NCI-H345 (cell line): ENCODE measurements around the gene HNRNPR.

Experiments
- DNase-seq: peaks from one replicate; lab custom pipeline; 2025; lab: John Stamatoyannopoulos, UW

The HNRNPR gene

GRCh38 chr1:23369335-23370013, 25.4 kb upstream of the HNRNPR start, which contains the start of gene ZNF436:
TSS of gene ZNF436 (minus strand) at chr1:23369836. CDS start at chr1:23368005, 1,831 bp downstream.
- DNase-seq = peak; percentile 94

DNA sequence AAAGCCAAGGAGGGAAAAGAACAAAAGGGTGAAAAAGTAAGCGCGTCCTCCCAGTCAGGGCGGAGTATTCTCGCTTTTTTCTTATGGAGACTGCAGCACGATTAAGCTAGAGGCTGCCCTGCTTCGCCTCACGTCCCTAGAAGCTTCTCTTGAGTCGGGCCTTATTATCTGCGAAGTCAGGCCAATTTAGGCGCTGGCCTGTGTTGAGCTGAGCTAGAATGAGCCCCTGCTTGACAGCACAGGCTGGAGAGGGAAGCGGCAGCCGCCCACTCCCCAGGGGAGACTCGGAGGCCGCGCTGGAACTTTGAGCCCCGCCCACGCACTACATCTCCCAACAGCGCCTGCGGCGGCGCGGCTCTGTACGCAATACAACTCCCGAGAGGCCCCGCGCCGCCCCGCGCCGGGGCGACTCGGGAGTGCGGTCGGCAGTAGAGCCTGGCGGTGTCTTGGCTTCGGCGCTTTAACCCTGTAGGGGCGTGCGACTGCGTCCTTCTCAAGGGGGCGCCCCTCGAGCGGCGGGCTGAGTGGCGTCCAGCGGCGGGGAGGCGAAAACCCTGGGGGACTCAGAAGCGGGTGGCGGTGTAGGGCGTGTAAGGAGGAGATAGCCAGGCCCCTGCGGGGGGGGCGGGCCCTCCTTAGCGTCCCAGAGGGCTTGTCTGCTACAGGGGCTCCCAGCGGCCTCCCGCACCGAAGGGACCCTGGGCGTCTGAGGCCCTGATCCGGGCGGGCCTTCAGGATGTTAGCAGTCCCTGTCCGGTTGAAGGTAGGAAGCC, 24.7 kb upstream of the HNRNPR start:
- DNase-seq = peak; percentile 94

DNA sequence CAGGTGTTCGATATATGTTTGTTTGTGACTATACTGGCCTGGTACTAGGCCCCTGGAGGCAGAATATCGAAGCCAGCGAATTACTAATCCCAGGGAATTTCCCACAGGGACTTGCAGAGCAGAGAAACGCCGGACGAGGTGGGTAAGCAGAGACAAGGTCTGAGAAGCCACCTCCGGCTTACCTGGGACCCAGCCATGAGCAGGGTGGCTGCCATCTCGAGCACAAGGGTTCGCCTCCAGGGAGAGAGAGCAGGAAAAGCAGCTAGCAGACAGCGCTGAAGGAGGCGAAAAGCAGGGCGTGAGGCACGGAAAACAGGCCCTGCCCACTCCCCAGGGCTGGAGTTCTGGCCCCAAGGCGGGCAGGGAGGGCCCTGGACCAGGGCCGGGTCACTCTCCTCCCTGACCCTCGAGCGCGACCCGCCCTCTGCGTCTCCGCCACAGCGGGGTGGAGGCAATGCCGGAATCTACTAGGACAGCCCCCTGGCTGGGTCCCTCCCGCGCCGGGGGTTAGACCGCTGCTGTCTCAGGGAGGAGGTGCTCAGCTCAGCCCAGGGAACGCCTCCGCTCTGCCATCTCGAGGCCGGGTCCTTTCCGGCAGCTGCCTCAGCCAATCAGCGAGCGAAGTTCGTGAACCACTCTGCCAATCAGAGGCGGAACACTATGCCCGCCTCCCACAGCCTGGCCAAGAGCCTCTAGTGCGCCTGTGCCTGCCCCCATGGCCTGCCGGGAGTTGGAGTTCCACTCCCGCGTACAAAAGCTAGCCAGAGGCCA, 23.9 kb upstream of the HNRNPR start:
- DNase-seq = peak; percentile 99

- peak; percentile 21 for DNase-seq
These were observed 23.3 kb upstream of the HNRNPR start for GRCh38 chr1:23367451-23367790.

DNA sequence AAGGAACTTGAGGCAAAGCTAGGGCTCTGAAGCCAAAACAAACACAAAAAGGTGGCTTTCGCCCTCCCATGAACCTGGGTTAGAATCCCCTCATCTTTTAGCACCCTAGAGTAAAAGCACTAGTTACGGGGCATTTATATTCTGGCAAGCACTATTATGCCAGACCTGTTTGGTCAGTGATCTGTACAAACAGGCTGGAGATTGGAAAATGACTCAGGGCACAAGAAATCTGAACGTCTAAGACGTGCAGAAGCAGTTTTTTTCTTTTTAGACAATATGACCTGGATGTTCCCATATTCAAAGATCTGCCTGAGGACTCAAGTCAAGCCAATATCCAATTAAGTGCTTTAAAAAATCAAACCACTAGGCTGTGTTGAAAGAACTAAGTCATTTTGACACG, 22.5 kb upstream of the HNRNPR start:
- no peak for DNase-seq

DNA sequence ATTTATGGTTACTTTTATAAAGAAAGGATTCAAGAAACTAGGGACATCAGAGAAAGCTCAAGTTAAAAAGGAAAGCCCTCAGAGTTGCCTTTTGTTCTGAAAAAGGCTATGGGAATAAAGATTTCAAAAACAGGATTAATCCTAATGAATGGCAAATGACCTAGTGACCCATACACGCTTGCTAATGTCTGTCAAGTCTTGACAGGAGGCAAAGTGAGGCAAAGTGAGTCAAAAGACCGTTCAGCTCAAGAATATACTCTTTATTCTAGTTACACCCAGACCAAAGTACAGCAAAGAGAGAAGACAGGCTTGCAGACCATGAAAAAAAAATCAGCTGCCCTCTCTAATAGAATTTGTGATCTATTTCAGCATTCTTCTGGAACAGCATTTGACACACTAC, 22.1 kb upstream of the HNRNPR start:
- DNase-seq = no peak

DNA sequence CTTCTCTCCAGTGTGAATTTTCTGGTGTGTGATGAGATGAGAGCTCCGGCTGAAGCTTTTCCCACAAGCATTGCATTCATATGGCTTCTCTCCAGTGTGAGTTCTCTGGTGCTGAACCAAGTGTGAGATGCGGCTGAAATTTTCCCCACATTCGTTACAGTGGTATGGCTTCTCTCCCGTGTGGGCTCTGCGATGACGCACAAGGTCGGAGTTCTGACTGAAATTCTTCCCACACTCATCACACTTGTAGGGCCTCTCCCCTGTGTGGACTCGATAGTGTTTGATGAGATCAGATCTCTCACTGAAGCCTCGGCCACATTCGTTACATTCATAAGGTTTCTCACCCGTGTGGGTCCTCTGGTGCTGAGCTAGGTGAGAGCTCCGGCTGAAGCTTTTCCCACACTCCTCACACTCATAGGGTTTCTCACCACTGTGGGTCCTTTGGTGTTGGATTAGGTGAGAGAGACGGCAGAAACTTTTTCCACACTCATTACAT, 18.2 kb upstream of the HNRNPR start:
- no peak for DNase-seq

- DNase-seq = no peak
These were observed 14.3 kb upstream of the HNRNPR start for GRCh38 chr1:23358310-23358875.

- DNase-seq = no peak
These were observed 13.2 kb upstream of the HNRNPR start for GRCh38 chr1:23357138-23357908.

- no peak for DNase-seq
These were observed 12.5 kb upstream of the HNRNPR start for GRCh38 chr1:23356471-23357137.

DNA sequence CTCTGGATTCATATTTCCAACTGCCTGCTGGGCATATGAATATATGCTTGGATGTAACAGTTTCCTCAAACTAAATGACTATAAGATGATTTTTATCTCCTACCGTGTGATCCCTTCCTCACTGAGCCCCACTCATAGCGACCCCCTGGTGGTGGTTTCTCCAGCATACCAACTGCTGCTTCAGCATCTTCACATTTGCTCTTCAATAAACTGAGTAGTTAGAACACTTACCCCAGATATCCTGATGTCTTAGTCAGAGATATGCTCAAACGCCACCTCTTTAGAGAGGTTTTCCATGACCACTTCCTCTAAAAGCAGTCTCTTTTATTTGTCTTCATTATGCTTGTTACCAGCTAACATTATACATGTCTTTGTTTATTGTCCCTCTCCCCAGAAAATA, 10.2 kb upstream of the HNRNPR start:
- no peak for DNase-seq

GRCh38 chr1:23352096-23352695, 8.1 kb upstream of the HNRNPR start:
- no peak for DNase-seq

- DNase-seq = no peak
These were observed 1.8 kb upstream of the HNRNPR start for GRCh38 chr1:23345920-23346319.

- no peak for DNase-seq
These were observed 946 bp upstream of the HNRNPR start for GRCh38 chr1:23344987-23345472.

- DNase-seq = peak; percentile 49
These were observed 618 bp downstream of the HNRNPR start for GRCh38 chr1:23343221-23344110.

DNA sequence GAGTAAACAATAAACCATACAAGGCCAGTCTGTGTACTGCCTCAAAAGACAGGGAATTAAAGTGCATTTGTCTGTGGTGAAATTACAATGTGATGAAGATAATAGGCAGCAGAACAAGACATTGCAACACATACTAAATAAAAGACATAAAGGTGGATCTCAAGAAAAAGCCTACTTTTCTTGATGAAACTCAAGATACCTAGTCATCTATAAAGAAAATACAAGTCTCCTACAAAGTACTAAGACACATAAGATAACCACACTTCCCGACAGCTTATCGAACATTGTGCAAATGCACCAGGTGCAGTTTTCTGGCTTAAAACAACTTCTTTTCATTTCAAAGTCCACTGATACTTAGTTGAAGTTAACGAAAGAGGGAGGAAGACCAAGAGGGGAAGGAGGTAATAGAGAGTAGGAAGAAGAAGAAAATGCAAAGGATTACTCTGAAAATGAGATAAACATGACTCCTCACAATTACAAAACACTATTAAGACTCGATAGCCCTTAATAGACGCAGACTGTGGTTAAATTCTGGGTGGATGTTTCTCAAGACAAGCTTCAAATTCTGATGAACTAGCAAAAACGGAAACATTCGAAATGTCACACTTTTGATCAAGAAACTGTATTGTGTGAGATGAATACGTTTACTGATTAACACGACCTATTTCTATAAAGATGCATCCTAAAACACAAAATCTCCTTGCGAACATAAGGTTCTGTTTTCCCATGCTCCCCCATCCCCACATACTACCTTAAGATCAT, 2.0 kb downstream of the HNRNPR start:
- no peak for DNase-seq

- no peak for DNase-seq
These were observed 4.5 kb downstream of the HNRNPR start for GRCh38 chr1:23339632-23340031.

DNA sequence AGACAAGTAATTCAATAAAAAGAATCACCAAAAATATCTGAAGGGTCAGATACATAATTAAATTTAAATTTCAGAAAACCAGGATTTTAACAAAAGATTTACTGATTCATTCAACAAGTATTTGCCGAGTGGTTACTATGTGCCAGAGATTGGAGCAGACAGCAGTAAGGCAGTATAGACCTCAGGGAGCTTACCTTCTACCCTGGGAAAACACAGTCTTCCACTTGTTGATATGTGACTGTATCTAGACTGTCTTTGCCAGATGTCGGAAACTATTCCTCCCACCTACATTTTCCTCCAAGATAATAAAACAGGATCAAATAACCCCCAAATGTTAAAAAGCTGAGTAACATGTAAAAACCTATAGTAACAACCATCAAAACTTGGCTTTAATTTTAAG, 6.2 kb downstream of the HNRNPR start:
- DNase-seq = no peak

DNA sequence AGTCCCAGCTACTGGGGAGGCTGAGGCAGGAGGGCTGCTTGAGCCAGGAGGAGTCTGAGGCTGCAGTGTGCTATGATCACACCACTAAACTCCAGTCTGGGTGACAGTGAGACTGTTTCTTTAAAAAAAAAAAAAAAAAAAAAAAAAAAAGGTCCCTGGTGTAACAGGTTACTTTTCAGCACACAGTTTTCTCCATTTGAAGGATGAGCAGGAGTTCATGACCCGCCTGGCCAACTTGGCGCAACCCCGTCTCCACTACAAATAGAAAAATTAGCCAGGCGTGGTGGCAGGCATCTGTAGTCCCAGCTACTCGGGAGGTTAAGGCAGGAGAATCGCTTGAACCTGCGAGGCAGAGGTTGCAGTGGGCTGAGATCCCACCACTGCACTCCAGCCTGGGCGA, 12.4 kb downstream of the HNRNPR start:
- no peak for DNase-seq
